Measurements from ENCODE around the gene INO80.
"Not testable (repeated sequence)": the region's sequence is repeated elsewhere in the genome, so short reads cannot be mapped to it uniquely, and the experiment has no call there.

Gene INO80

GRCh38 chr15:40992241-40992741, 123.8 kb downstream of the INO80 start:
- DNase-seq: no peak

- no peak for DNase-seq
These were observed 124.7 kb downstream of the INO80 start for GRCh38 chr15:40991355-40991754.

- DNase-seq: no peak
These were observed 125.3 kb downstream of the INO80 start for GRCh38 chr15:40990789-40991188.

- no peak for DNase-seq
These were observed 126.0 kb downstream of the INO80 start for GRCh38 chr15:40990080-40990479.

- no peak for DNase-seq
These were observed 127.9 kb downstream of the INO80 start for GRCh38 chr15:40988156-40988555.

GRCh38 chr15:40986820-40987219, 129.3 kb downstream of the INO80 start:
- DNase-seq: no peak

GRCh38 chr15:40985541-40986330, 130.3 kb downstream of the INO80 start:
- DNase-seq: peak; percentile 65

- DNase-seq: peak; percentile 88
These were observed 131.1 kb downstream of the INO80 start for GRCh38 chr15:40984964-40985363.

- no peak for DNase-seq
These were observed 131.7 kb downstream of the INO80 start for GRCh38 chr15:40984406-40984805.

- DNase-seq: peak; percentile 94
These were observed 133.2 kb downstream of the INO80 start for GRCh38 chr15:40982855-40983254.

- no peak for DNase-seq
These were observed 134.9 kb downstream of the INO80 start for GRCh38 chr15:40981186-40981585.

GRCh38 chr15:40978562-40978961, 137.5 kb downstream of the INO80 start:
- DNase-seq: no peak

- DNase-seq: no peak
These were observed 137.9 kb downstream of the INO80 start for GRCh38 chr15:40978141-40978540.

GRCh38 chr15:40976819-40977218, 139.3 kb downstream of the INO80 start:
- no peak for DNase-seq

GRCh38 chr15:40974879-40975278, 141.2 kb downstream of the INO80 start:
- no peak for DNase-seq

- DNase-seq: no peak
These were observed 146.7 kb downstream of the INO80 start for GRCh38 chr15:40969363-40969762.

- no peak for DNase-seq
These were observed 147.6 kb downstream of the INO80 start for GRCh38 chr15:40968290-40969085.

- no peak for DNase-seq
These were observed 151.4 kb downstream of the INO80 start for GRCh38 chr15:40964634-40965033.

- no peak for DNase-seq
These were observed 152.1 kb downstream of the INO80 start for GRCh38 chr15:40964006-40964405.

GRCh38 chr15:40963201-40963600, 152.9 kb downstream of the INO80 start:
- no peak for DNase-seq

GRCh38 chr15:40962317-40962716, 153.8 kb downstream of the INO80 start:
- not testable (repeated sequence) for DNase-seq

- not testable (repeated sequence) for DNase-seq
These were observed 154.3 kb downstream of the INO80 start for GRCh38 chr15:40961740-40962139.

GRCh38 chr15:40960925-40961324, 155.2 kb downstream of the INO80 start:
- DNase-seq: no peak

All from EL (cell line).